Dendritic cell treated with granulocyte-macrophage colony-stimulating factor and Interleukin-4, amounts not matched to agents 40 ng/mL and 50 ng/mL, for 4 days (primary cell): ENCODE results near the gene HDAC4.

Experiments
- H3K27ac Mint-ChIP-seq: one replicate; pipeline ENCODE4 v1.8.0; 2022; ENCODE audit warnings: mild to moderate bottlenecking, mixed read lengths
- H3K27me3 Mint-ChIP-seq: one replicate; pipeline ENCODE4 v1.8.0; 2022; ENCODE audit warnings: mild to moderate bottlenecking, mixed read lengths
- H3K36me3 Mint-ChIP-seq: one replicate; pipeline ENCODE4 v1.8.0; 2022; ENCODE audit warnings: low read depth, mixed read lengths
- H3K4me1 Mint-ChIP-seq: one replicate; pipeline ENCODE4 v1.8.0; 2022; ENCODE audit warnings: low read depth, mixed read lengths
- H3K4me3 Mint-ChIP-seq: one replicate; pipeline ENCODE4 v1.8.0; 2022; ENCODE audit warnings: mild to moderate bottlenecking, moderate library complexity, mixed read lengths
- H3K9me3 Mint-ChIP-seq: one replicate; pipeline ENCODE4 v1.8.0; 2022; ENCODE audit warnings: mixed read lengths
- intact Hi-C: fragments of 100-400 bp; cut with micrococcal nuclease; formaldehyde crosslinking; loops from one replicate; pipeline ENCODE4 v1.15.0; 2022

HDAC4 gene

DNA sequence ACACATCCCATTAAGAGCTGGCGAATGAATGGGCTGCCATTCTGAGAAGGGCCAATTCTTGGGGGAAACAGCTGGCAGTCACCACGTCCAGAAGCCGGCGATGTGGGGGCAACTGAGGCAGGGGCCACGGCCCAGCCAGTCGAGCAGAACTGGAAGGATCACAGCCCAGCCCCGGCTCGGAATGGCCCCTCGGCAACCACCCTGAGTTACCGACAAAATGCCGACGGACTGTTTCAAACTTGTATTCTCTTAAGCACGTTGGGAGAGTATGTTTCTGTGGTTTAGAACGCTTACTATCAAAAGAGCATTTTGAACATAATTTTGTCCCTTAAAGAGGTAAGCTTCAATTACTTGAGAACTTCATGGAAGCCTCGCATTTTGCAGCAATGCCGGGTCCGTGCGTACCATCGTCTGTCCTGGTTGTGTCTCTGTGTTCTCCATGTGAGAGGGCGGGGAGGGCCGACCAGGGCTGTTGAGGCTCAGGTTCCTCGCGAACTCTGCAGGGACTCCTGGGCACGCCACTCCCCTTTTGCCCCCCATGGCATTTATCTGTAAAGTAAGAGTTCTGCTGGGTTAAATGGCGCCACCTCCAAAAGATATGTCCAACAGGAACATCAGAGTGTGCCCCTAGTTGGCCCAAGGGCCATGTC is 397.1 kb downstream of the HDAC4 start:
- Mint-ChIP-seq H3K27me3 (peaks cover 18% of the 10 kb centered on the region), H3K27ac (no peak overlapping the region), H3K4me1 (no peaks in the 10 kb centered on the region), H3K4me3 (no peak overlapping the region), H3K36me3 (no peaks in the 10 kb centered on the region), H3K9me3 (no peaks in the 10 kb centered on the region)
- intact Hi-C loops: no loop called here

DNA sequence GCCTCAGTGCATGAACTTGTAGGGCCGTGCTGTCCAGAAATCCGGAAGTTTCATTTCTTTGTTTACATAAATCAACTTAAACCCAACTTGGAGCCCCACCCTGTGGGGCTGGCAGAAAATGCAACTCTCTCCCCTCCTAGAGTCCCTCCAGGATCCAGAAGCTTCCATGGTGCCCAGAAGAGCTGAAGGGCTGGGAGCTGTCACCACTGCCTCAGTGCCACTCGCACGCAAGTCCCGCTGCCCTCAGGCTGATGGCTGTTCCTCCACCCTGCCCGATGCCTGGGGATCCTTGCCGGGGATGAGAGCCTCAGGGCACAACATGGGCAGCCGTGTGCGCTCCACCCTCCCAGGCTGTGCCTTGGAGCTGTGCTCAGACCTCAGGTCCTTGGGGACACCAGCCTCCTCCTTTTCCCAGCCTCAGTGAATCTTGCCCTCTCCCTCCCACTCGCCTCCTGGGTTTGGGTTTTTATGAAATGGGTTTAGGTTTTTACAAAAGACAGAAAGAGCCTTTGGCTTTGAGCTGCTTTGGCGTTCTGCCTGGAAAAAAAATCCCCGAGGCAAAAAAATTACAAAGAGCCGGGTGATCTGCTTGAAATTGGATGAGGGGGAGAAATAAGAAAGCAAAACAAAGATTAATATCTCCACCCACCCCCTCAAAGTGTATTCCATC is 397.7 kb downstream of the HDAC4 start:
- no peak overlapping the region for H3K4me3 Mint-ChIP-seq
- peaks cover 19% of the 10 kb centered on the region for H3K27me3 Mint-ChIP-seq

DNA sequence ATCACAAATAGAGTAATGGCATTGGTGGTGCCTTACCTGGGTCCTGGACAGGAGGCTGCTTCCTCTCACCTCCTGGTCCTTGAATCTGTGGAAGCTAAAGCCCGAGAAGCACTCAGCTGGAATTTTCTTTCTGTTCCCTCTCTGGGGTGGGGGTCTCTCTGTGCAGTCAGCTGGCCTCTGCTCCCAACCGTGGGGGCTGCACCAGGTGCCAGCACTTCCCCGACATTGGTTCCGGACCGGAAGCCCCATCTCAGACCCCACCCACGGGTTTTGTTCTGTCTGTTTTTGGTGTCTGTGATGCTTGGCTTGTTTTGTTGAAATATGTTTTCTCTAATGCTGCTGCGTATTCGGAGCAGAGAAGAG is 398.2 kb downstream of the HDAC4 start:
- Mint-ChIP-seq H3K36me3 (no peaks in the 10 kb centered on the region), H3K4me3 (no peak overlapping the region), H3K4me1 (no peaks in the 10 kb centered on the region), H3K9me3 (no peaks in the 10 kb centered on the region), H3K27ac (no peak overlapping the region), H3K27me3 (peaks cover 17% of the 10 kb centered on the region)
- intact Hi-C loops: no loop called here

More for the DNA sequence above, 397.7 kb downstream of the HDAC4 start:
- Mint-ChIP-seq H3K9me3 (no peaks in the 10 kb centered on the region), H3K36me3 (no peaks in the 10 kb centered on the region), H3K27ac (no peak overlapping the region), H3K4me1 (no peaks in the 10 kb centered on the region)
- intact Hi-C loops: no loop called here

DNA sequence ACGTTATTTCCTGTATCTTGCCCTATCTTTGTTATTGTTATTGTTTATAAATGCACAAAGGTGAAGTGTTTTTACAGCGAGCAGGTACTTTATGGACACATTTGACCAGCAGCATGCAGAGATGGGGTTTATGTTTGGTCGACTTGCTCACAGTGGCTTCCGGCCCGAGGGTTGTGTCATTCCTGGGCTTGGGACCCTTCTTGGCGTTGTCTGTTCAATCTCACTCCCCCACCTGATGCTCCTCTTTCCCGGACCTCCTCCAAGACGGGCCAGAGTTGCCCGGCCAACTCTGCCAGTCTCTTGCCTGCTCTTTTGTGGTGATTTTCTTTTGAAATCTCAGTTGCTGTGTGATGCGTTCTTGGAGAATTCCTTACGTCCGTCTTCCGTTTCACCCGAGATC is 399.0 kb downstream of the HDAC4 start:
- Mint-ChIP-seq H3K36me3 (no peaks in the 10 kb centered on the region), H3K27me3 (peaks cover 15% of the 10 kb centered on the region), H3K9me3 (no peaks in the 10 kb centered on the region), H3K4me3 (no peak overlapping the region), H3K4me1 (no peaks in the 10 kb centered on the region), H3K27ac (no peak overlapping the region)
- intact Hi-C loops: no loop called here

DNA sequence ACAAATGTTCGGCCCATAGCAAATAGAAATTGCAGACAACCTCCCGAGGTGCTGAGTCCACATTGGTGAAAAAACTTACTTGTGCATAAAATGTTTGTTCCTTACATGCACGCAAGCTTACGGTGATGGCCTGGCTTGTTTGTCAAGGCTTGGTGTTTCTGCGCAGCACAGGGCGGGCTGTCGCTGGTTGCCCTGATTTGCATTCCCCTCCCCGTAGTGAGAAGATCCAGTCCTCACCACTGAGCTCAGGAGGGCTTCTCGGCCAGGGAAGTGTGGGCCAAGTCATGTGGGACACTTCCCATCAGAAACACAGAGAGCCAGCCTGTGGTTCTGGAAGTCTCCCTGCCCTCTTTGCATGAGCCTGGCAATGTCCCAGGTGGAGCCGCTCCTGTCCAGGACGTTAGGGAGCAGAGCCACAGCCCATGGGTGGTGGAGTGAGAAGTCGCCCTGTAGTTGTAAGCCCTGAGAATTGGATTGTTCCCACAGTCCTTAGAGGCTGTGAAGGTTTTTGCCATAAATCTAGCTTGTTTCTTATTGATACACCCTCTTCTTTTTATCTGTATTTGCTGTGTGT is 400.2 kb downstream of the HDAC4 start:
- Mint-ChIP-seq H3K4me3 (no peak overlapping the region), H3K4me1 (no peaks in the 10 kb centered on the region), H3K27ac (no peak overlapping the region), H3K36me3 (no peaks in the 10 kb centered on the region), H3K27me3 (peaks cover 5% of the 10 kb centered on the region), H3K9me3 (no peaks in the 10 kb centered on the region)
- intact Hi-C loops: no loop called here

DNA sequence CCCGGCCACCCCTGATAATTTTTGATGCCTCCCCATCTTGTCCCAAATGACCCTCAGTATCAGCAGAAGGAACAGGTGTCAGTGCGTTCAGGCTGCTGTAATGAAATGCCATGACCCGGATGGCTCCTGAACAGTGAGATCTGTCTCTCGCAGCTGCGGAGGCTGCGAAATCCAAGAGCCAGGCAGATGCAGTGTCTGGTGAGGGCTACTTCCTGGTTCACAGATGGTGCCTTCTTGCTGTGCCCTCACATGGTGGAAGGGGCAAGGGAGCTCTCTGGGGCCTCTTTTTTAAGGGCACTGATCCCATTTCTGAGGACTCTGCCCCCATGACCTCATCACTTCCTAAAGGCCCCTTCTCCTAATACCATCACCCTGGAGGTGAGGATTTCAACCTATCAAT is 400.7 kb downstream of the HDAC4 start:
- H3K4me3 Mint-ChIP-seq: no peak overlapping the region
- intact Hi-C loops: no loop called here
- no peaks in the 10 kb centered on the region for H3K9me3 Mint-ChIP-seq
- no peak overlapping the region for H3K27ac Mint-ChIP-seq
- H3K27me3 Mint-ChIP-seq: peaks cover 5% of the 10 kb centered on the region
- H3K4me1 Mint-ChIP-seq: no peaks in the 10 kb centered on the region
- H3K36me3 Mint-ChIP-seq: no peaks in the 10 kb centered on the region

DNA sequence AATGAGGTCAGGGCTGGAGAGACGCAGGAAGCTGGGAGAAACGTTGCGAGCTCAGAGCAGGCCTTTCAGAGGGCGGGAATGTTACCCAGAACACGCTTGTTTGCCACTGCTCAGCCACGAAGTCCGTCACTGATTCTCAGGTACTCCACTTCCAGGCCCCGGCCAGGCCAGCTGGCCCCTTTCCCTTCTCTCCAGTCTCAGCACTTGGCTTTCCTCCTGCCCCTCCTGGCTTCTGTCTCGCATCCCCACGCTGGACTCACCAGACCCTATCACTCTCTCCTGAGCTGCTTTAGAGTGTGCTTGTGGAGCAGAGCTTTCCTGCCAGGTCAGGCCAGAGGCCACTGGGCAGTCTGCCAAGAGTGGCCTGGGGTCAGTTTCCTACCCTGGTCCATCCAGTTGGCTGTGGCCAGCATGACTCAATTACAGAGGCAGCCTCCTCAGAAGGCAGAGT is 401.5 kb downstream of the HDAC4 start:
- no peak overlapping the region for H3K4me3 Mint-ChIP-seq
- intact Hi-C loops: no loop called here
- H3K36me3 Mint-ChIP-seq: no peaks in the 10 kb centered on the region
- H3K27ac Mint-ChIP-seq: no peak overlapping the region
- H3K4me1 Mint-ChIP-seq: no peaks in the 10 kb centered on the region
- H3K9me3 Mint-ChIP-seq: no peaks in the 10 kb centered on the region
- peaks cover 5% of the 10 kb centered on the region for H3K27me3 Mint-ChIP-seq

DNA sequence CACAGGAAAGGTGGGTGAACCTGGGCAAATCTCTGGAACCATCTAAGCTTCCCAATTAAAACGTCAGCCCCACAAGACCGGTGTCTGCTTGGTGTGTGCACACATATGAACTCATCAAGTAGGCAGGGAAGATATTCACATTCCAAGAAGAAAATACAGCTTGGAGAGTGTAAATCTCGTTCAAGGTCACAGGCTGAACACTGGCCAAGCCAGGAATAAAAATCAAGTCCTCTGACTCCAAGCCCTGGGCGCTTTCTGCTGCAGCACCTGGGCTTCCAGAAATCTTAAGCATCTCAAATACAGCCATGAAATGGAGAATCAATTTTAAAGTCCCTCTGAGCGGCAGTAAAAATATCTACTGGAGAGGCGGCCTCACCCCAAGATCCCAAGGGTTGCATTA is 402.0 kb downstream of the HDAC4 start:
- no peaks in the 10 kb centered on the region for H3K9me3 Mint-ChIP-seq
- no peak overlapping the region for H3K4me3 Mint-ChIP-seq
- H3K36me3 Mint-ChIP-seq: no peaks in the 10 kb centered on the region
- intact Hi-C loops: no loop called here
- H3K27me3 Mint-ChIP-seq: peaks cover 3% of the 10 kb centered on the region
- H3K4me1 Mint-ChIP-seq: no peaks in the 10 kb centered on the region
- no peak overlapping the region for H3K27ac Mint-ChIP-seq
